ENCODE results near the gene TAF1C.

Gene TAF1C

GRCh38 chr16:84176192-84177053, 10.4 kb downstream of the TAF1C start:
- no peaks in the 10 kb centered on the region for H3K9me3 ChIP-seq
- H3K36me3 ChIP-seq (replicated peaks) = peaks cover 19% of the 10 kb centered on the region
- H3K4me1 ChIP-seq = peaks cover 4% of the 10 kb centered on the region; the same call in 1 of the 2 replicates
- no peaks in the 10 kb centered on the region for H3K27me3 ChIP-seq (ENCODE audit: low read depth)
- in situ Hi-C loops (cut with MboI; ENCODE audit: low sequenced_read_pairs) = no loop called here
- no peak for DNase-seq (ENCODE audit: low spot score in 2 of 2)
- H3K4me3 ChIP-seq = no peak overlapping the region

GRCh38 chr16:84175350-84176081, 11.3 kb downstream of the TAF1C start:
- Histone ChIP-seq H3K4me3 (no peak overlapping the region), H3K4me1 (peaks cover 4% of the 10 kb centered on the region; the same call in 1 of the 2 replicates), H3K36me3 (replicated peaks) (peaks cover 19% of the 10 kb centered on the region), H3K9me3 (no peaks in the 10 kb centered on the region), H3K27me3 (ENCODE audit: low read depth) (no peaks in the 10 kb centered on the region)
- in situ Hi-C loops (cut with MboI; ENCODE audit: low sequenced_read_pairs) = no loop called here
- no peak for DNase-seq (ENCODE audit: low spot score in 2 of 2)

- no peaks in the 10 kb centered on the region for H3K9me3 ChIP-seq
- H3K4me1 ChIP-seq = peaks cover 4% of the 10 kb centered on the region; the same call in 1 of the 2 replicates
- H3K4me3 ChIP-seq = no peak overlapping the region
- in situ Hi-C loops (cut with MboI; ENCODE audit: low sequenced_read_pairs) = no loop called here
- no peaks in the 10 kb centered on the region for H3K27me3 ChIP-seq (ENCODE audit: low read depth)
- DNase-seq (ENCODE audit: low spot score in 2 of 2) = no peak
- H3K36me3 ChIP-seq (replicated peaks) = peaks cover 15% of the 10 kb centered on the region
Measured at GRCh38 chr16:84174396-84174795, 12.5 kb downstream of the TAF1C start.

GRCh38 chr16:84169765-84170310, 17.0 kb downstream of the TAF1C start:
- no peaks in the 10 kb centered on the region for H3K36me3 ChIP-seq (replicated peaks)
- H3K4me1 ChIP-seq = no peaks in the 10 kb centered on the region
- in situ Hi-C loops (cut with MboI; ENCODE audit: low sequenced_read_pairs) = no loop called here
- H3K4me3 ChIP-seq = no peak overlapping the region
- H3K9me3 ChIP-seq = no peaks in the 10 kb centered on the region
- peaks cover 8% of the 10 kb centered on the region; the same call in 1 of the 2 replicates for H3K27me3 ChIP-seq (ENCODE audit: low read depth)
- DNase-seq (ENCODE audit: low spot score in 2 of 2) = no peak

- no peaks in the 10 kb centered on the region for H3K4me1 ChIP-seq
- no peak for DNase-seq (ENCODE audit: low spot score in 2 of 2)
- no peaks in the 10 kb centered on the region for H3K36me3 ChIP-seq (replicated peaks)
- no peaks in the 10 kb centered on the region for H3K9me3 ChIP-seq
- peaks cover 10% of the 10 kb centered on the region; the same call in 1 of the 2 replicates for H3K27me3 ChIP-seq (ENCODE audit: low read depth)
- in situ Hi-C loops (cut with MboI; ENCODE audit: low sequenced_read_pairs) = no loop called here
- no peak overlapping the region for H3K4me3 ChIP-seq
Measured at GRCh38 chr16:84166796-84167695, 19.8 kb downstream of the TAF1C start.

- in situ Hi-C loops (cut with MboI; ENCODE audit: low sequenced_read_pairs) = no loop called here
- DNase-seq (ENCODE audit: low spot score in 2 of 2) = no peak
- no peaks in the 10 kb centered on the region for H3K36me3 ChIP-seq (replicated peaks)
- H3K9me3 ChIP-seq = no peaks in the 10 kb centered on the region
- H3K4me1 ChIP-seq = no peaks in the 10 kb centered on the region
- no peak overlapping the region for H3K4me3 ChIP-seq
- peaks cover 10% of the 10 kb centered on the region; the same call in 1 of the 2 replicates for H3K27me3 ChIP-seq (ENCODE audit: low read depth)
Measured at GRCh38 chr16:84165746-84166145, 21.1 kb downstream of the TAF1C start.

GRCh38 chr16:84161801-84162200, 25.1 kb downstream of the TAF1C start:
- Histone ChIP-seq H3K9me3 (no peaks in the 10 kb centered on the region), H3K4me3 (no peak overlapping the region), H3K4me1 (no peaks in the 10 kb centered on the region; the same call in 1 of the 2 replicates), H3K27me3 (ENCODE audit: low read depth) (peaks cover 29% of the 10 kb centered on the region; the same call in 1 of the 2 replicates), H3K36me3 (replicated peaks) (no peaks in the 10 kb centered on the region; the same call in 1 of the 2 replicates)
- in situ Hi-C loops (cut with MboI; ENCODE audit: low sequenced_read_pairs) = no loop called here
- no peak for DNase-seq (ENCODE audit: low spot score in 2 of 2)

- H3K4me3 ChIP-seq = no peak overlapping the region
- in situ Hi-C loops (cut with MboI; ENCODE audit: low sequenced_read_pairs) = no loop called here
- no peaks in the 10 kb centered on the region; the same call in 1 of the 2 replicates for H3K36me3 ChIP-seq (replicated peaks)
- no peaks in the 10 kb centered on the region for H3K9me3 ChIP-seq
- no peak for DNase-seq (ENCODE audit: low spot score in 2 of 2)
- H3K4me1 ChIP-seq = no peaks in the 10 kb centered on the region; the same call in 1 of the 2 replicates
- H3K27me3 ChIP-seq (ENCODE audit: low read depth) = peaks cover 25% of the 10 kb centered on the region; the same call in 1 of the 2 replicates
Measured at GRCh38 chr16:84161037-84161436, 25.8 kb downstream of the TAF1C start.

GRCh38 chr16:84159800-84160199, 27.1 kb downstream of the TAF1C start:
- Histone ChIP-seq H3K4me3 (no peak overlapping the region), H3K27me3 (ENCODE audit: low read depth) (peaks cover 22% of the 10 kb centered on the region; the same call in 1 of the 2 replicates), H3K4me1 (no peaks in the 10 kb centered on the region; the same call in 1 of the 2 replicates), H3K36me3 (replicated peaks) (no peaks in the 10 kb centered on the region; the same call in 1 of the 2 replicates), H3K9me3 (no peaks in the 10 kb centered on the region)
- no peak for DNase-seq (ENCODE audit: low spot score in 2 of 2)
- in situ Hi-C loops (cut with MboI; ENCODE audit: low sequenced_read_pairs) = no loop called here

GRCh38 chr16:84159007-84159406, 27.9 kb downstream of the TAF1C start:
- no peak for DNase-seq (ENCODE audit: low spot score in 2 of 2)
- in situ Hi-C loops (cut with MboI; ENCODE audit: low sequenced_read_pairs) = no loop called here

GRCh38 chr16:84156342-84156784, 30.5 kb downstream of the TAF1C start:
- in situ Hi-C loops (cut with MboI; ENCODE audit: low sequenced_read_pairs) = no loop called here
- H3K36me3 ChIP-seq (replicated peaks) = no peaks in the 10 kb centered on the region; the same call in 1 of the 2 replicates
- no peaks in the 10 kb centered on the region; the same call in 1 of the 2 replicates for H3K4me1 ChIP-seq
- no peak overlapping the region for H3K4me3 ChIP-seq
- H3K27me3 ChIP-seq (ENCODE audit: low read depth) = peaks cover 19% of the 10 kb centered on the region; the same call in 1 of the 2 replicates
- no peaks in the 10 kb centered on the region for H3K9me3 ChIP-seq
- DNase-seq (ENCODE audit: low spot score in 2 of 2) = no peak

More at GRCh38 chr16:84159007-84159406, 27.9 kb downstream of the TAF1C start:
- no peaks in the 10 kb centered on the region; the same call in 1 of the 2 replicates for H3K36me3 ChIP-seq (replicated peaks)
- no peak overlapping the region for H3K4me3 ChIP-seq
- H3K9me3 ChIP-seq = no peaks in the 10 kb centered on the region
- H3K27me3 ChIP-seq (ENCODE audit: low read depth) = peaks cover 21% of the 10 kb centered on the region; the same call in 1 of the 2 replicates
- no peaks in the 10 kb centered on the region; the same call in 1 of the 2 replicates for H3K4me1 ChIP-seq

- Histone ChIP-seq H3K9me3 (no peaks in the 10 kb centered on the region), H3K4me3 (no peak overlapping the region), H3K36me3 (replicated peaks) (no peaks in the 10 kb centered on the region; the same call in 1 of the 2 replicates), H3K4me1 (no peaks in the 10 kb centered on the region; the same call in 1 of the 2 replicates), H3K27me3 (ENCODE audit: low read depth) (peaks cover 19% of the 10 kb centered on the region; the same call in 1 of the 2 replicates)
- DNase-seq (ENCODE audit: low spot score in 2 of 2) = no peak
- in situ Hi-C loops (cut with MboI; ENCODE audit: low sequenced_read_pairs) = no loop called here
Measured at GRCh38 chr16:84155771-84156170, 31.1 kb downstream of the TAF1C start.

Data from HAP-1 (cell line).